ENCODE measurements around the gene TULP1.

TULP1 gene

DNA sequence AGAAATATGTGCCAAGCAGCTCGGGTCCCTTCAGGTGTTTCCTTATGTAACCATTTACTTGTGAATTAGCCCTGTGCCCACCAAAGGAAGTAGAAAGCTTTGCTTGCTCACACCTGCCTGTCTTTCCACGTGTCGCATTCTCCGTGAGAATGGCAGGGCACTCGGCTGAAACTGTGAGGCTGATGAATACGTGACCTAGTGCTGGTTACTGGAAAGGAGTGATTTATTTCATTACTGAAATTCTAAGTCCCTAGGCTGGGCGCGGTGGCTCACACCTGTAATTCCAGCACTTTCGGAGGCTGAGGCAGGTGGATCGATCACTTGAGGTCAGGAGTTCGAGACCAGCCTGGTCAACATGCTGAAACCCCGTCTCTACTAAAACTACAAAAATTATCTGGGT, 45.9 kb upstream of the TULP1 start:
- Histone ChIP-seq H3F3A (ENCODE audit: insufficient read depth) (no peaks in the 10 kb centered on the region), H3K27me3 (ENCODE audit: low read length) (no peaks in the 10 kb centered on the region), H3K9me3 (ENCODE audit: insufficient read depth, low read length) (no peaks in the 10 kb centered on the region), H3K36me3 (ENCODE audit: low read length) (no peaks in the 10 kb centered on the region), H3K4me3 (ENCODE audit: insufficient read depth, low read length, poor library complexity, severe bottlenecking) (no peak overlapping the region), H4K20me1 (ENCODE audit: low read depth, low read length) (no peaks in the 10 kb centered on the region), H3K27ac (ENCODE audit: low read depth, low read length) (no peak overlapping the region), H3K4me2 (ENCODE audit: low read depth, low read length, poor library complexity, severe bottlenecking) (no peak overlapping the region), H3K9ac (ENCODE audit: low read length) (no peak overlapping the region), H3K79me2 (ENCODE audit: insufficient read depth, low read length) (no peaks in the 10 kb centered on the region), H2AFZ (ENCODE audit: low read depth, low read length, severe bottlenecking) (no peak overlapping the region), H3K9me2 (replicated peaks; ENCODE audit: insufficient read depth, low read length) (no peaks in the 10 kb centered on the region)
- TF ChIP-seq CTCF (IDR thresholded peaks at IDR 0.05; ENCODE audit: insufficient read depth, low read length, poor library complexity, severe bottlenecking) (no peak), EZH2phosphoT487 (conservative IDR thresholded peaks at IDR 0.05; ENCODE audit: low read length) (no peak)

- Histone ChIP-seq H3K9me3 (ENCODE audit: insufficient read depth, low read length) (no peaks in the 10 kb centered on the region), H2AFZ (ENCODE audit: low read depth, low read length, severe bottlenecking) (no peak overlapping the region), H3K9ac (ENCODE audit: low read length) (no peak overlapping the region), H3K27ac (ENCODE audit: low read depth, low read length) (no peak overlapping the region), H4K20me1 (ENCODE audit: low read depth, low read length) (no peaks in the 10 kb centered on the region), H3K27me3 (ENCODE audit: low read length) (no peaks in the 10 kb centered on the region), H3K4me2 (ENCODE audit: low read depth, low read length, poor library complexity, severe bottlenecking) (no peak overlapping the region), H3K79me2 (ENCODE audit: insufficient read depth, low read length) (no peaks in the 10 kb centered on the region), H3K36me3 (ENCODE audit: low read length) (no peaks in the 10 kb centered on the region), H3F3A (ENCODE audit: insufficient read depth) (no peaks in the 10 kb centered on the region), H3K9me2 (replicated peaks; ENCODE audit: insufficient read depth, low read length) (no peaks in the 10 kb centered on the region), H3K4me3 (ENCODE audit: insufficient read depth, low read length, poor library complexity, severe bottlenecking) (no peak overlapping the region)
- no peak for TF ChIP-seq EZH2phosphoT487 (conservative IDR thresholded peaks at IDR 0.05; ENCODE audit: low read length)
- TF ChIP-seq CTCF (IDR thresholded peaks at IDR 0.05; ENCODE audit: insufficient read depth, low read length, poor library complexity, severe bottlenecking): no peak
Measured at GRCh38 chr6:35557239-35557638, 44.5 kb upstream of the TULP1 start.

DNA sequence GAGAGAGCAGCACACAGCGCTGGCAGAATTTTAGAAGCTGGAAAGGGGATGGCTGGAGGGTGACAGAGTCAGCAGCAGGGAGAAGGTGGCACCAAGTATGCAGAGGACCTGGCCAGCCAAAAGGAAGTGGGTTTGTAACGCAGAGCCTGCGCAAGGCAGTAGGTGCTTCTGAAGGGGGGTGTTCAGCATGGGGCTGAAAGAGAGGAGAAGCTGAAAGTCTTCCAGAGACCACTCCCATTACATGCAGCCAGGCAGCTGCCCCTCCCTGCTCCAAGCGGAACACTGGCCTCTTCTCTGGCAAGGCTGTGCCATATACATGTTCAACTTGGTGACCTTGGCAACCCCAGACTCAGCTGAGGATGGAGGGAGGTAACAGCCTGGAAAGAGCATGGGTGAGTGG, 42.1 kb upstream of the TULP1 start:
- Histone ChIP-seq H3K9me3 (ENCODE audit: insufficient read depth, low read length) (peaks cover 5% of the 10 kb centered on the region; the same call in 1 of the 2 replicates), H2AFZ (ENCODE audit: low read depth, low read length, severe bottlenecking) (no peak overlapping the region), H3F3A (ENCODE audit: insufficient read depth) (no peaks in the 10 kb centered on the region), H3K27me3 (ENCODE audit: low read length) (no peaks in the 10 kb centered on the region), H3K79me2 (ENCODE audit: insufficient read depth, low read length) (no peaks in the 10 kb centered on the region), H3K27ac (ENCODE audit: low read depth, low read length) (no peak overlapping the region), H3K36me3 (ENCODE audit: low read length) (no peaks in the 10 kb centered on the region), H3K9me2 (replicated peaks; ENCODE audit: insufficient read depth, low read length) (no peaks in the 10 kb centered on the region), H4K20me1 (ENCODE audit: low read depth, low read length) (no peaks in the 10 kb centered on the region), H3K4me3 (ENCODE audit: insufficient read depth, low read length, poor library complexity, severe bottlenecking) (no peak overlapping the region), H3K4me2 (ENCODE audit: low read depth, low read length, poor library complexity, severe bottlenecking) (no peak overlapping the region), H3K9ac (ENCODE audit: low read length) (no peak overlapping the region)
- no peak for TF ChIP-seq CTCF (IDR thresholded peaks at IDR 0.05; ENCODE audit: insufficient read depth, low read length, poor library complexity, severe bottlenecking)
- no peak for TF ChIP-seq EZH2phosphoT487 (conservative IDR thresholded peaks at IDR 0.05; ENCODE audit: low read length)

Measured in SU-DHL-6 (cell line).